Type B pancreatic cell (in vitro differentiated cells): ENCODE measurements around the gene DERA. TPM values are rescaled to one million over a fixed set of nuclear protein-coding genes. Genes with fewer than 3 reads are reported as not detected.

Experiments
- DNase-seq: peaks from one replicate; pipeline ENCODE4 v3.0.0; 2021; ENCODE audit warnings: mixed read lengths; ENCODE audit not compliant: unreplicated experiment; ENCODE audit errors: extremely low spot score
- H3K27ac Mint-ChIP-seq: 2 replicates; pipeline ENCODE4 v1.8.0; 2021; ENCODE audit warnings: mild to moderate bottlenecking, mixed read lengths
- H3K27me3 Mint-ChIP-seq: 2 replicates; pipeline ENCODE4 v1.8.0; 2021; ENCODE audit warnings: mixed read lengths
- H3K36me3 Mint-ChIP-seq: 2 replicates; pipeline ENCODE4 v1.8.0; 2021; ENCODE audit warnings: mixed read lengths
- H3K4me1 Mint-ChIP-seq: one replicate; pipeline ENCODE4 v1.8.0; 2021; ENCODE audit warnings: mixed read lengths; ENCODE audit not compliant: unreplicated experiment
- H3K4me3 Mint-ChIP-seq: 2 replicates; pipeline ENCODE4 v1.8.0; 2021; ENCODE audit warnings: mild to moderate bottlenecking, mixed read lengths
- H3K9me3 Mint-ChIP-seq: 2 replicates; pipeline ENCODE4 v1.8.0; 2021; ENCODE audit warnings: mixed read lengths
- CTCF ChIP-seq: fragments of 200-600 bp; sonication (generic); conservative IDR thresholded peaks from 2 replicates; pipeline ENCODE4 v1.5.0; 2021; ENCODE audit warnings: antibody characterized with exemption, mild to moderate bottlenecking
- total RNA-seq: library from RNA; stranded (reverse); gene quantifications from 2 replicates; pipeline ENCODE4 v1.2.1, GENCODE V29; 2021; ENCODE audit warnings: low replicate concordance

Gene DERA
- total RNA-seq, 1 donor from 2014 or later = 33.9 TPM

DNA sequence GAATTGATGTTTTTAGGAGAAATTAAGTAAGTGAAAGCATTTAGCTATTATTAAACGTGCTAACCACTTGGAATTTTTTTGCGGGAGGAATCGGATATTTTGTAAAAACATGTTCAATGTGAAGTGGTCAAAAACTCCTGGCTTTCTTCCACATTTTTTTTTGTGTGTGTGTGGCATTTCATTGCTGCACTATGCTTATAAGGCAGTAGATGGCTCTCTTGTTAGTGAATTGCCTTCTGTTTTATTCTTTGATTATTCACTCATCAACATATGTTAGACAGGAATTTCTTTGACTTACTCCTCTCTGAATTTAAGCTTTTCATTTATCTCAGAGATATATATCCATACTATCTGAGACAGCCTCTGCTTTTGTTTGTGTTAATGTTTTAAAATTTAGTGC, 71.3 kb downstream of the DERA start:
- no peak for DNase-seq
- H3K36me3 Mint-ChIP-seq = peaks cover 53% of the 10 kb centered on the region
- H3K4me3 Mint-ChIP-seq = no peak overlapping the region
- H3K4me1 Mint-ChIP-seq = no peaks in the 10 kb centered on the region
- H3K9me3 Mint-ChIP-seq = peaks cover 4% of the 10 kb centered on the region
- TF ChIP-seq CTCF = peak; percentile 57
- no peaks in the 10 kb centered on the region for H3K27me3 Mint-ChIP-seq
- H3K27ac Mint-ChIP-seq = no peak overlapping the region

DNA sequence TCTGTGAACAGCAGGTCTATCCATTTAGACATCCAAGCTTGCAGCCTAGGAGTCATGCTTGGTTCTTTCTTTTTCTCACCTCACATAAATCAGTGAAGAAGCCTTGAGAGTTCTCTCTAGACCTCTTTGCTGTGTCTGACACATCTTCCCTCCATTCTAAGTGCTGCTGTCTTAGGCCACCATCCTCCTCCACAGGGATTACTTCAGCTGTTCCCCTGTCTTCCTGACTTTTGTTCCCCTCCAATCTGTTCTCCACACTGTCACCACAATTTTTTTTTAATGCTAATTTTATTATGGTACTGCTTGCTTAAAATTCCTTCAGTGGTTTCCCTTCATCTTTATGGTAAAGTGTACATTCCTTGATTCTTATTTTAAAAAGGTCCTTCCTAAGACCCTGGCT, 71.8 kb downstream of the DERA start:
- no peak for TF ChIP-seq CTCF
- no peaks in the 10 kb centered on the region for H3K27me3 Mint-ChIP-seq
- DNase-seq = no peak
- H3K9me3 Mint-ChIP-seq = peaks cover 4% of the 10 kb centered on the region
- no peak overlapping the region for H3K4me3 Mint-ChIP-seq
- H3K27ac Mint-ChIP-seq = no peak overlapping the region
- H3K4me1 Mint-ChIP-seq = no peaks in the 10 kb centered on the region
- H3K36me3 Mint-ChIP-seq = peaks cover 51% of the 10 kb centered on the region

- TF ChIP-seq CTCF = no peak
- Mint-ChIP-seq H3K4me1 (no peaks in the 10 kb centered on the region), H3K4me3 (no peak overlapping the region), H3K9me3 (peaks cover 4% of the 10 kb centered on the region), H3K27me3 (no peaks in the 10 kb centered on the region), H3K36me3 (peaks cover 44% of the 10 kb centered on the region), H3K27ac (no peak overlapping the region)
- DNase-seq = no peak
These were observed 73.1 kb downstream of the DERA start for GRCh38 chr12:15984097-15984800.

DNA sequence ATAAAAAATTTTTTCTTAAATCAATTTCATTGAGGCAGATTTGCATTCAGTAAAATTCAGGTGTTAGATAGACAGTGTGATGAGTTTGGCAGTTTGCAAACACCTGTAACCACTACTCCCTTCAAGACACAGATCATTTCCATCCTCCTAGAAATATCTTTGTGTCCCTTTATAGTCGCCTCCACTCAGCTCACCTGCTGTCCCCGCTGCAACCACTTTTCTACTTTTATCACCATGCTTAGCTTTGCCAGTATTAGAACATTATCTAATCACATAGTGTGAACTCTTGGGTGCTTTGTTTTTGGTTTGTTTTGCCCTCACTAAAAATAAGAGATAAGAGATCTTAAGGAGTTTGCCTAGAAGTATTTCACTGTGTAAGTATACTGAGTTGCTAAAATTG, 73.8 kb downstream of the DERA start:
- Mint-ChIP-seq H3K4me3 (no peak overlapping the region), H3K4me1 (no peaks in the 10 kb centered on the region), H3K27ac (no peak overlapping the region), H3K9me3 (peaks cover 4% of the 10 kb centered on the region), H3K36me3 (peaks cover 48% of the 10 kb centered on the region), H3K27me3 (no peaks in the 10 kb centered on the region)
- no peak for TF ChIP-seq CTCF
- no peak for DNase-seq

GRCh38 chr12:15987696-15988095, 76.6 kb downstream of the DERA start:
- H3K27ac Mint-ChIP-seq = no peak overlapping the region
- H3K9me3 Mint-ChIP-seq = peaks cover 4% of the 10 kb centered on the region
- H3K36me3 Mint-ChIP-seq = peaks cover 69% of the 10 kb centered on the region
- no peaks in the 10 kb centered on the region for H3K27me3 Mint-ChIP-seq
- no peaks in the 10 kb centered on the region for H3K4me1 Mint-ChIP-seq
- H3K4me3 Mint-ChIP-seq = no peak overlapping the region
- TF ChIP-seq CTCF = no peak
- no peak for DNase-seq
